Right atrium auricular region (tissue), 2 donors: ENCODE data around the gene ZCRB1. TPM values are rescaled to one million over a fixed set of nuclear protein-coding genes. Genes with fewer than 3 reads are reported as not detected.

Source experiments
- DNase-seq: peaks from one replicate; pipeline ENCODE4 v3.0.0-alpha.2; 2019; ENCODE audit warnings: low spot score
- H3K27ac ChIP-seq, 2 donors: fragments of 200-600 bp; sonication (generic); 1 replicate in 1 of 2; 2 replicates in 1 of 2; pipeline ENCODE4 v1.5.1; 2016 to 2019
- H3K27me3 ChIP-seq, 2 donors: fragments of 200-600 bp; sonication (generic); one replicate each; pipeline versions ENCODE4 v1.5.1 to v1.6.0; 2017 to 2019
- H3K36me3 ChIP-seq: fragments of 200-600 bp; sonication (generic); one replicate; pipeline ENCODE4 v1.5.1; 2016
- H3K4me1 ChIP-seq, 2 donors: fragments of 200-600 bp; sonication (generic); one replicate each; pipeline versions ENCODE4 v1.5.1 to v1.6.0; 2017 to 2019
- H3K4me3 ChIP-seq, 2 donors: fragments of 200-600 bp; sonication (generic); 1 replicate in 1 of 2; 2 replicates in 1 of 2; pipeline ENCODE4 v1.5.1; 2017 to 2019; ENCODE audit warnings: mild to moderate bottlenecking in 1 of 2, moderate library complexity in 1 of 2
- H3K9me3 ChIP-seq, 2 donors: fragments of 200-600 bp; sonication (generic); one replicate each; pipeline ENCODE4 v1.5.1; 2019
- CTCF ChIP-seq, 2 donors: fragments of 200-600 bp; sonication (generic); IDR thresholded peaks; one replicate each; pipeline ENCODE4 v1.5.1; 2019; ENCODE audit warnings: antibody characterized with exemption in 2 of 2
- total RNA-seq, 2 donors: library from RNA; depleted of rRNA; stranded (reverse); fragments of >200 nt; gene quantifications; one replicate each; pipeline ENCODE4 v1.1.0, GENCODE V29; 2016

The ZCRB1 gene
- total RNA-seq, 2 donors from 2014 or later, result 22.7 to 50.2 TPM

GRCh38 chr12:42322567-42322966 is 3.3 kb downstream of the ZCRB1 start:
- no peaks in the 10 kb centered on the region for H3K36me3 ChIP-seq
- peaks cover 0 to 18% of the 10 kb centered on the region in 2 donors for H3K4me1 ChIP-seq
- H3K27me3 ChIP-seq, result no peaks in the 10 kb centered on the region
- no peaks in the 10 kb centered on the region for H3K9me3 ChIP-seq
- no peak overlapping the region for H3K4me3 ChIP-seq
- no peak for DNase-seq
- no peak for TF ChIP-seq CTCF (IDR thresholded peaks at IDR 0.05)
- no peak overlapping the region for H3K27ac ChIP-seq

- Histone ChIP-seq H3K4me1 (peaks cover 0 to 7% of the 10 kb centered on the region in 2 donors), H3K9me3 (no peaks in the 10 kb centered on the region), H3K36me3 (peaks cover 8% of the 10 kb centered on the region), H3K4me3 (no peak overlapping the region), H3K27ac (no peak overlapping the region), H3K27me3 (no peaks in the 10 kb centered on the region)
- no peak for DNase-seq
- no peak for TF ChIP-seq CTCF (IDR thresholded peaks at IDR 0.05)
Observed at GRCh38 chr12:42320796-42321195, 5.1 kb downstream of the ZCRB1 start.

GRCh38 chr12:42315108-42315507 is 10.8 kb downstream of the ZCRB1 start:
- no peak for DNase-seq
- Histone ChIP-seq H3K27me3 (no peaks in the 10 kb centered on the region), H3K9me3 (no peaks in the 10 kb centered on the region), H3K4me1 (no peaks in the 10 kb centered on the region), H3K36me3 (peaks cover 40% of the 10 kb centered on the region), H3K4me3 (no peak overlapping the region), H3K27ac (no peak overlapping the region)
- no peak for TF ChIP-seq CTCF (IDR thresholded peaks at IDR 0.05)

- Histone ChIP-seq H3K36me3 (peaks cover 31% of the 10 kb centered on the region), H3K4me3 (no peak overlapping the region), H3K27ac (no peak overlapping the region), H3K9me3 (no peaks in the 10 kb centered on the region), H3K27me3 (no peaks in the 10 kb centered on the region), H3K4me1 (no peaks in the 10 kb centered on the region)
- no peak for TF ChIP-seq CTCF (IDR thresholded peaks at IDR 0.05)
- no peak for DNase-seq
Observed at GRCh38 chr12:42309996-42310395, 15.9 kb downstream of the ZCRB1 start.

- no peak overlapping the region for H3K27ac ChIP-seq
- H3K27me3 ChIP-seq, result no peaks in the 10 kb centered on the region
- peaks cover 17% of the 10 kb centered on the region for H3K36me3 ChIP-seq
- H3K9me3 ChIP-seq, result no peaks in the 10 kb centered on the region
- no peaks in the 10 kb centered on the region for H3K4me1 ChIP-seq
- no peak overlapping the region for H3K4me3 ChIP-seq
- TF ChIP-seq CTCF (IDR thresholded peaks at IDR 0.05), result no peak
- no peak for DNase-seq
Observed at GRCh38 chr12:42308390-42308789, 17.5 kb downstream of the ZCRB1 start.

GRCh38 chr12:42306297-42306696 is 19.6 kb downstream of the ZCRB1 start:
- Histone ChIP-seq H3K36me3 (no peaks in the 10 kb centered on the region), H3K4me1 (no peaks in the 10 kb centered on the region), H3K27me3 (no peaks in the 10 kb centered on the region), H3K4me3 (no peak overlapping the region), H3K27ac (no peak overlapping the region), H3K9me3 (no peaks in the 10 kb centered on the region)
- TF ChIP-seq CTCF (IDR thresholded peaks at IDR 0.05), result no peak
- DNase-seq, result no peak
